Astrocyte of the cerebellum (primary cell): Measurements from ENCODE around the gene NSFL1C.

Experiments used
- DNase-seq: peaks from one replicate; pipeline ENCODE4 v3.0.0-alpha.2; 2011; ENCODE audit warnings: low read depth
- H3K4me3 ChIP-seq: 2 replicates; pipeline ENCODE4 v1.5.1; 2011; ENCODE audit warnings: mild to moderate bottlenecking, low read depth, low read length, moderate library complexity
- CTCF ChIP-seq: IDR thresholded peaks from 2 replicates; pipeline ENCODE4 v1.5.1; 2012; ENCODE audit warnings: low read length, low read depth, moderate library complexity, mild to moderate bottlenecking; ENCODE audit errors: missing control alignments
- in situ Hi-C: cut with HindIII; loops from 2 replicates; pipeline ENCODE4 v1.10.0; 2017; ENCODE audit warnings: low sequenced_read_pairs

Gene NSFL1C

GRCh38 chr20:1486566-1486965 is 19.9 kb upstream of the NSFL1C start:
- in situ Hi-C loops: no loop called here
- DNase-seq: no peak
- no peak for TF ChIP-seq CTCF
- H3K4me3 ChIP-seq: no peak overlapping the region

- no peak for DNase-seq
- in situ Hi-C loops: no loop called here
- no peak for TF ChIP-seq CTCF
- no peak overlapping the region for H3K4me3 ChIP-seq
Measured at GRCh38 chr20:1484438-1485116, 17.9 kb upstream of the NSFL1C start.

- in situ Hi-C loops: no loop called here
- no peak overlapping the region for H3K4me3 ChIP-seq
- no peak for DNase-seq
- TF ChIP-seq CTCF: no peak
Measured at GRCh38 chr20:1479831-1480595, 13.4 kb upstream of the NSFL1C start.

GRCh38 chr20:1478566-1478965 is 11.9 kb upstream of the NSFL1C start:
- no peak overlapping the region for H3K4me3 ChIP-seq
- DNase-seq: no peak
- in situ Hi-C loops: no loop called here

GRCh38 chr20:1477896-1478490 is 11.3 kb upstream of the NSFL1C start:
- no peak for TF ChIP-seq CTCF
- no peak for DNase-seq
- no peak overlapping the region for H3K4me3 ChIP-seq
- in situ Hi-C loops: no loop called here

More at GRCh38 chr20:1478566-1478965, 11.9 kb upstream of the NSFL1C start:
- TF ChIP-seq CTCF: no peak

GRCh38 chr20:1474817-1475603 is 8.4 kb upstream of the NSFL1C start:
- H3K4me3 ChIP-seq: no peak overlapping the region
- in situ Hi-C loops: no loop called here
- no peak for DNase-seq
- no peak for TF ChIP-seq CTCF
